RWPE2 (cell line): ENCODE results near the gene STAT3.

Source experiments
- ATAC-seq: fragments of 200-7000 bp; cut with Tn5 transposase; 3 replicates; pipeline ENCODE4 v1.9.1; 2021; ENCODE audit warnings: low read depth
- DNase-seq: peaks from one replicate; pipeline ENCODE4 v3.0.0-alpha.2; 2020; ENCODE audit warnings: low spot score
- H3K27ac ChIP-seq: fragments of 450-650 bp; 2 replicates; pipeline ENCODE4 v1.5.1; 2017; ENCODE audit warnings: mild to moderate bottlenecking; ENCODE audit not compliant: poor library complexity, severe bottlenecking
- H3K27me3 ChIP-seq: fragments of 250-450 bp; sonication (Bioruptor Pico); 2 replicates; pipeline ENCODE4 v1.5.1; 2021; ENCODE audit warnings: mild to moderate bottlenecking, moderate library complexity; ENCODE audit not compliant: insufficient read depth, poor library complexity, severe bottlenecking
- H3K36me3 ChIP-seq: fragments of 250-450 bp; sonication (Bioruptor Pico); 2 replicates; pipeline ENCODE4 v1.5.1; 2020; ENCODE audit warnings: low read depth, mild to moderate bottlenecking, moderate library complexity
- H3K4me1 ChIP-seq: fragments of 250-450 bp; sonication (Bioruptor Pico); 2 replicates; pipeline ENCODE4 v1.5.1; 2021; ENCODE audit warnings: mild to moderate bottlenecking, moderate library complexity; ENCODE audit not compliant: insufficient read depth, poor library complexity, severe bottlenecking
- H3K4me3 ChIP-seq: fragments of 250-450 bp; sonication (Bioruptor Pico); 2 replicates; pipeline ENCODE4 v1.5.1; 2021; ENCODE audit warnings: mild to moderate bottlenecking, moderate library complexity; ENCODE audit not compliant: severe bottlenecking
- H3K9me3 ChIP-seq: fragments of 250-450 bp; sonication (Bioruptor Pico); 2 replicates; pipeline ENCODE4 v1.5.1; 2021; ENCODE audit warnings: mild to moderate bottlenecking, moderate library complexity; ENCODE audit not compliant: severe bottlenecking
- TF ChIP-seq, protein P1 (sequence below): fragments of 450-650 bp; IDR thresholded peaks from one replicate; pipeline ENCODE4 v1.5.1; 2017; ENCODE audit warnings: mild to moderate bottlenecking, moderate library complexity; ENCODE audit not compliant: poor library complexity, severe bottlenecking

The STAT3 gene

DNA sequence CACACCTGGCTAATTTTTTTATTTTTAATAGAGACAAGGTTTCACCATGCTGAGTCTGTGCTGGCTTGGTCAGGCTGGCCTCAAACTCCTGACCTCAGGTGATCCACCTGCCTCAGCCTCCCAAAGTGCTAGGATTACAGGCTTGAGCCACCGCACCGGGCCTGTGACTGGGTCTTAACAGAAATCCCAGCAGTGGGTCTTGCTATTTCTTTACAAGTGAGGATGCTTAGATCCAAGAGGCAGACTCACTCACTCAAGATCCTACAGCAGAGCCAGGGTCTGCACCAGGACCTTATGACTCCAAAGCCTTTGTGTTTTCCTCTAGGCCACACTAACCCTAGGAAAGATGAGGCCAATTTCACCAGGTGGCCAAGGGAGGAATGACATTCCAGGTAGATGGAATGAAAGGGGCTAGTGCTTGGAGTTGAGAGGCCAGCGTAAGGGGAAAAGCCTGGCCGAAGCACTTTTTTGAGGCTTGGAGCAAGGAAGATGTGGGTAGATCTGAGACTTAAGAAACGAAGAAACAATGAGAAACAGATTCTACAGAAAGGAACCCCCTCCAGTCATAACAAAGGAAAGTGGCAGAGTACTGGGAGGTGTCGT is 105.7 kb downstream of the STAT3 start:
- H3K4me1 ChIP-seq: no peaks in the 10 kb centered on the region
- no peak overlapping the region for H3K27ac ChIP-seq
- H3K4me3 ChIP-seq: no peak overlapping the region
- no peak for ATAC-seq
- no peak for DNase-seq
- no peaks in the 10 kb centered on the region for H3K9me3 ChIP-seq
- TF ChIP-seq, protein P1, sequence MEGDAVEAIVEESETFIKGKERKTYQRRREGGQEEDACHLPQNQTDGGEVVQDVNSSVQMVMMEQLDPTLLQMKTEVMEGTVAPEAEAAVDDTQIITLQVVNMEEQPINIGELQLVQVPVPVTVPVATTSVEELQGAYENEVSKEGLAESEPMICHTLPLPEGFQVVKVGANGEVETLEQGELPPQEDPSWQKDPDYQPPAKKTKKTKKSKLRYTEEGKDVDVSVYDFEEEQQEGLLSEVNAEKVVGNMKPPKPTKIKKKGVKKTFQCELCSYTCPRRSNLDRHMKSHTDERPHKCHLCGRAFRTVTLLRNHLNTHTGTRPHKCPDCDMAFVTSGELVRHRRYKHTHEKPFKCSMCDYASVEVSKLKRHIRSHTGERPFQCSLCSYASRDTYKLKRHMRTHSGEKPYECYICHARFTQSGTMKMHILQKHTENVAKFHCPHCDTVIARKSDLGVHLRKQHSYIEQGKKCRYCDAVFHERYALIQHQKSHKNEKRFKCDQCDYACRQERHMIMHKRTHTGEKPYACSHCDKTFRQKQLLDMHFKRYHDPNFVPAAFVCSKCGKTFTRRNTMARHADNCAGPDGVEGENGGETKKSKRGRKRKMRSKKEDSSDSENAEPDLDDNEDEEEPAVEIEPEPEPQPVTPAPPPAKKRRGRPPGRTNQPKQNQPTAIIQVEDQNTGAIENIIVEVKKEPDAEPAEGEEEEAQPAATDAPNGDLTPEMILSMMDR: no peak
- H3K36me3 ChIP-seq: no peaks in the 10 kb centered on the region
- no peaks in the 10 kb centered on the region for H3K27me3 ChIP-seq

DNA sequence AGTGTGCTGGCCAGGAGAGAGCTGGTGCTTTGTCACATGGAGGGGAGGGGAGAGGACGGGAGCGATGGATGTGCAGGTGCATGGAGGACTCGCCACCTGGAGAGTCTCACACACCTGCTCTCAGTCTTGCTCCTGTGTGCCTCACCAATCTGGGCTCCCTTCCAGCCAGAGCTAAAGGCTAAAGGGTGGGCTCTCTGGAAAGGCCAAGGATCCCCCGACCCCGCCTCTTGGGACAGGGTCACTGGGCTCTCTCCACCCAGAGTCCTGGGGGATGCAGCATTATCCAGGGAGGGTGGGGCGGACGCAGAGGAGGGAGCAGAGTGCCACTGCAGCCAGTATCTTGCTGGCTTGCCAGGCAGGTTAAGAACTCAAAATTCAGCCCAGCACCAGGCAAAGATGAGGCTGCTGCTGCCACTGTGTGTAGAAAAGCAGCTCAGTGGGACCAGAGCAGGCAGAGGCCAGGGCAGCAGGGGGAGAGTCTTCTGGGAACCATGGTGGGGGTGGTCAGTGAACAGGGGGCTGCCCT is 106.6 kb downstream of the STAT3 start:
- TF ChIP-seq, protein P1: no peak
- no peak overlapping the region for H3K4me3 ChIP-seq
- no peak overlapping the region for H3K27ac ChIP-seq
- peaks cover 6% of the 10 kb centered on the region for H3K4me1 ChIP-seq
- no peaks in the 10 kb centered on the region for H3K27me3 ChIP-seq
- DNase-seq (no peak), ATAC-seq (no peak)
- H3K9me3 ChIP-seq: no peaks in the 10 kb centered on the region
- no peaks in the 10 kb centered on the region for H3K36me3 ChIP-seq

DNA sequence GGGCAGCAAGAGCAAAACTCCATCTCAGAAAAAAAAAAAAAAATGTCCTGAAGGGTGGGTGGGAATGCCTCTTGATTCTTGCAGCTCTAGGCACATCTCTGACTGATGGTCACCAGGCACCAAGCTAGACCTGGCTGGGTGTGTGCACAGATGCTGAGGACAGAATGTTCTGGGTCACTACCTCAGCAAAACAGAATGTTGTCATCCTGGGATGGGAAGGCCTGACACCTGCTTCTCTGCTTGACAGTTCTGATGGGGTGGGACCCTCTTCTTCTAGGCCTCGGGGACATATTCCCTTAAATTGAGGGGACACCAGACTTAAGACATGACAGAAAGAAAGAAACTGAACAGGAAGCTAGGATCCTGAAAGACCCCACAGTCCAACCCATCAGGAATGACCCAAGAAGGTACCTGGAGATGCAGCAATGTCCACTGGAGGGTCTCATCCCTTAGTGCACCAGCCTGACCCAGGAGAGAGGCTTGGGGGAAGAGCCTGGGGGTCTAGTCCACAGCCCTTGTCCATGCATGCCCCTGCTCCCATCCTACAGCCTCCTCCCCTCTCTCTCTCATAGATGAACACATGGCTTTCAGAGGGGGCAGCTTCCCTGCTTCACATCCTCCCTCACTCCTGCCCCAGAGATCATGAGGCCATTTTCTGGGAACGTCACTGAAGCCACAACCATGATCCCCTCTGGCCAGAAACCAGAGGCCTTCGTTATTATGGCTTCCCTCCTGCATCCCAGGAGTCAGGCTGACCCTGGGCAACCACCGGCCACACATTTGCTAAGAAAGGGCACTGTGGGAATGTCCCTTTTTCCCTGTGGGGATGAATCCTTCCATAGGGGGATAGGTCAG is 108.2 kb downstream of the STAT3 start:
- no peaks in the 10 kb centered on the region for H3K27me3 ChIP-seq
- DNase-seq (no peak), ATAC-seq (no peak)
- no peak overlapping the region for H3K4me3 ChIP-seq
- peaks cover 7% of the 10 kb centered on the region for H3K4me1 ChIP-seq
- TF ChIP-seq, protein P1: no peak
- no peaks in the 10 kb centered on the region for H3K36me3 ChIP-seq
- no peaks in the 10 kb centered on the region for H3K9me3 ChIP-seq
- H3K27ac ChIP-seq: no peak overlapping the region

DNA sequence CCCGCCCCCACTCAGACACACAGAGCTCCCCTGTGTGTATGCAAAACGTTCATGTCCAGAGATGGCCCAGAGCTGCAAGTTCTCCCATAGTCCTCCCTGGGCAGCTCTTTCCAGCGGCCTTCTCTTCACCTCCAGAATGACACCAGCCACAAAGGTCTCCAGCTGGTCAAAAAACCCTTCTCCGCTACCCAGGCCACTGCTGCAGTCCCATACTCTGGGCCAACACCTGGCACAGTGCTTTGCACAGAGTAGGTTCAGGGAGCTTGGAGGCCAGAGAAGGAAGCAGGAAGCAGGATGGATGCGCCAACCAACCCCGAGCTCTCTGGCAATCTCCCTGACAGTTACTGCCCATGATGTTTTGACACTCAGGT is 110.9 kb downstream of the STAT3 start:
- DNase-seq: no peak
- H3K36me3 ChIP-seq: no peaks in the 10 kb centered on the region
- peaks cover 14% of the 10 kb centered on the region for H3K4me1 ChIP-seq
- TF ChIP-seq, protein P1: no peak
- H3K4me3 ChIP-seq: no peak overlapping the region
- H3K27ac ChIP-seq: no peak overlapping the region
- no peak for ATAC-seq
- H3K9me3 ChIP-seq: no peaks in the 10 kb centered on the region
- H3K27me3 ChIP-seq: no peaks in the 10 kb centered on the region
